Measurements from ENCODE around the gene AIF1. TPM values are rescaled to one million over a fixed set of nuclear protein-coding genes. Genes with fewer than 3 reads are reported as not detected.
A peak's percentile ranks its signal among the peaks of the same experiment; 100 is the strongest.

Gene AIF1
- total and polyA plus RNA-seq, 2 donors from 2014 or later = 44.1 to 121 TPM

GRCh38 chr6:31622684-31623091 lies 7.7 kb downstream of the AIF1 start:
- TF ChIP-seq, protein P1, sequence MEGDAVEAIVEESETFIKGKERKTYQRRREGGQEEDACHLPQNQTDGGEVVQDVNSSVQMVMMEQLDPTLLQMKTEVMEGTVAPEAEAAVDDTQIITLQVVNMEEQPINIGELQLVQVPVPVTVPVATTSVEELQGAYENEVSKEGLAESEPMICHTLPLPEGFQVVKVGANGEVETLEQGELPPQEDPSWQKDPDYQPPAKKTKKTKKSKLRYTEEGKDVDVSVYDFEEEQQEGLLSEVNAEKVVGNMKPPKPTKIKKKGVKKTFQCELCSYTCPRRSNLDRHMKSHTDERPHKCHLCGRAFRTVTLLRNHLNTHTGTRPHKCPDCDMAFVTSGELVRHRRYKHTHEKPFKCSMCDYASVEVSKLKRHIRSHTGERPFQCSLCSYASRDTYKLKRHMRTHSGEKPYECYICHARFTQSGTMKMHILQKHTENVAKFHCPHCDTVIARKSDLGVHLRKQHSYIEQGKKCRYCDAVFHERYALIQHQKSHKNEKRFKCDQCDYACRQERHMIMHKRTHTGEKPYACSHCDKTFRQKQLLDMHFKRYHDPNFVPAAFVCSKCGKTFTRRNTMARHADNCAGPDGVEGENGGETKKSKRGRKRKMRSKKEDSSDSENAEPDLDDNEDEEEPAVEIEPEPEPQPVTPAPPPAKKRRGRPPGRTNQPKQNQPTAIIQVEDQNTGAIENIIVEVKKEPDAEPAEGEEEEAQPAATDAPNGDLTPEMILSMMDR (IDR thresholded peaks at IDR 0.05; ENCODE audit: borderline replicate concordance, extremely low read depth, insufficient read depth) = no peak
- no peak for FAIRE-seq
- Histone ChIP-seq H3K9me3 (ENCODE audit: control insufficient read depth in 2 of 3, insufficient read depth in 1 of 3, low read length in 3 of 3) (no peaks in the 10 kb centered on the region), H3K9ac (ENCODE audit: low read length in 3 of 3) (peak overlapping the region in 1 of 3 donors; percentile 97), H3K4me1 (ENCODE audit: control insufficient read depth in 2 of 3, insufficient read depth in 2 of 3, low read depth in 1 of 3, low read length in 3 of 3) (peaks cover 0 to 13% (median 4%) of the 10 kb centered on the region in 3 donors), H3K4me3 (ENCODE audit: low read length in 3 of 3) (peak overlapping the region in 1 of 3 donors; percentile 85), H3K27ac (ENCODE audit: low read depth in 2 of 2, low read length in 2 of 2) (no peak overlapping the region), H3K36me3 (ENCODE audit: control insufficient read depth in 2 of 3, insufficient read depth in 3 of 3, low read length in 3 of 3) (peaks cover 22 to 42% (median 36%) of the 10 kb centered on the region in 3 donors), H3K27me3 (ENCODE audit: control insufficient read depth, insufficient read depth, low read length) (no peaks in the 10 kb centered on the region)
- DNase-seq = no peak
- intact Hi-C loops (cut with DNase I) = no loop called here

- peaks cover 0 to 13% (median 4%) of the 10 kb centered on the region in 3 donors for H3K4me1 ChIP-seq (ENCODE audit: control insufficient read depth in 2 of 3, insufficient read depth in 2 of 3, low read depth in 1 of 3, low read length in 3 of 3)
- no peak for DNase-seq
- TF ChIP-seq, protein P1 (IDR thresholded peaks at IDR 0.05; ENCODE audit: borderline replicate concordance, extremely low read depth, insufficient read depth) = no peak
- FAIRE-seq = no peak
- intact Hi-C loops (cut with DNase I) = no loop called here
- H3K4me3 ChIP-seq (ENCODE audit: low read length in 3 of 3) = no peak overlapping the region
- no peaks in the 10 kb centered on the region for H3K9me3 ChIP-seq (ENCODE audit: control insufficient read depth in 2 of 3, insufficient read depth in 1 of 3, low read length in 3 of 3)
- H3K9ac ChIP-seq (ENCODE audit: low read length in 3 of 3) = no peak overlapping the region
- H3K27ac ChIP-seq (ENCODE audit: low read depth in 2 of 2, low read length in 2 of 2) = no peak overlapping the region
- H3K27me3 ChIP-seq (ENCODE audit: control insufficient read depth, insufficient read depth, low read length) = no peaks in the 10 kb centered on the region
- peaks cover 27 to 55% (median 41%) of the 10 kb centered on the region in 3 donors for H3K36me3 ChIP-seq (ENCODE audit: control insufficient read depth in 2 of 3, insufficient read depth in 3 of 3, low read length in 3 of 3)
Measured at GRCh38 chr6:31624070-31624469, 9.0 kb downstream of the AIF1 start.

GRCh38 chr6:31626952-31627351 lies 11.9 kb downstream of the AIF1 start:
- H3K9me3 ChIP-seq (ENCODE audit: control insufficient read depth in 2 of 3, insufficient read depth in 1 of 3, low read length in 3 of 3) = no peaks in the 10 kb centered on the region
- H3K36me3 ChIP-seq (ENCODE audit: control insufficient read depth in 2 of 3, insufficient read depth in 3 of 3, low read length in 3 of 3) = peaks cover 30 to 72% (median 51%) of the 10 kb centered on the region in 3 donors
- DNase-seq = no peak
- TF ChIP-seq, protein P1 (IDR thresholded peaks at IDR 0.05; ENCODE audit: borderline replicate concordance, extremely low read depth, insufficient read depth) = no peak
- intact Hi-C loops (cut with DNase I) = no loop called here
- H3K9ac ChIP-seq (ENCODE audit: low read length in 3 of 3) = no peak overlapping the region
- FAIRE-seq = no peak
- H3K4me1 ChIP-seq (ENCODE audit: control insufficient read depth in 2 of 3, insufficient read depth in 2 of 3, low read depth in 1 of 3, low read length in 3 of 3) = peaks cover 0 to 8% (median 4%) of the 10 kb centered on the region in 3 donors
- no peaks in the 10 kb centered on the region for H3K27me3 ChIP-seq (ENCODE audit: control insufficient read depth, insufficient read depth, low read length)
- H3K4me3 ChIP-seq (ENCODE audit: low read length in 3 of 3) = no peak overlapping the region
- no peak overlapping the region for H3K27ac ChIP-seq (ENCODE audit: low read depth in 2 of 2, low read length in 2 of 2)

Measured in kidney (tissue), 14 donors.